ENCODE measurements around the gene GALNT10. TPM values are rescaled to one million over a fixed set of nuclear protein-coding genes. Genes with fewer than 3 reads are reported as not detected.

GALNT10 gene
- total RNA-seq, 1 experiment from 2014 or later = 27.8 TPM

DNA sequence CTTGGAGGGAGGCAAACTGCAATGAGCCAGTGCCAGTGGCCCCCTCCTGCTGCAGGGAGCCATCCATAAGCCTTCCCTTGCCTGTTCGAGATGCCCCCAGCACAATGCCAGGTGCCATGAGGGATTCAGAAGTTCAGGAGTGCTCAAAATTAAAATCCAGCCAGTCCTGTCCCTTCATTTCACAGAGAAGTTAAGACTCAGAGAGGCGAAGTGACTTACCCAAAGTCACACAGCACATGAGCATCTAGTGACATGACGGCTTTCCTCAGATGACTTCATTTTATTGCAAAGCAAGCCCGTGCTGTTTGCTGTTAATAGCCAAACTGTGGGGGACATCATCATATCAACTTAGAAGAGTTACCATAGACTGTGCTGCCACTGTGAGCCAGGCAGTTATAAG, 185.9 kb downstream of the GALNT10 start:
- Histone ChIP-seq H3K79me2 (ENCODE audit: insufficient read depth, low read length) (no peaks in the 10 kb centered on the region), H2AFZ (ENCODE audit: low read depth, low read length, poor library complexity, severe bottlenecking) (no peak overlapping the region), H3K36me3 (ENCODE audit: control insufficient read depth in 1 of 2, insufficient read depth in 2 of 2, low read length in 2 of 2) (no peaks in the 10 kb centered on the region), H3K9ac (ENCODE audit: low read length) (no peak overlapping the region), H3K27me3 (ENCODE audit: insufficient read depth, low read length) (no peaks in the 10 kb centered on the region), H3K4me3 (replicated peaks in 1 of 2; ENCODE audit: low read depth in 1 of 2, low read length in 2 of 2) (no peak overlapping the region), H4K20me1 (ENCODE audit: insufficient read depth) (no peaks in the 10 kb centered on the region), H3K9me3 (ENCODE audit: control insufficient read depth in 1 of 2, insufficient read depth in 1 of 2, low read depth in 1 of 2, low read length in 2 of 2) (no peaks in the 10 kb centered on the region), H3K4me1 (ENCODE audit: control insufficient read depth in 1 of 2, insufficient read depth in 2 of 2, low read length in 2 of 2) (peaks cover 0 to 3% of the 10 kb centered on the region in 2 experiments; a peak in 1 of 4 replicates), H3K9me2 (ENCODE audit: insufficient read depth) (no peaks in the 10 kb centered on the region), H3K4me2 (ENCODE audit: low read length) (no peak overlapping the region), H3K27ac (ENCODE audit: low read depth, low read length) (no peak overlapping the region)
- ChIA-PET RAD21 (ENCODE audit: low non-redundant PET in 1 of 2, low total read pairs in 2 of 2, uncharacterized antibody in 2 of 2, unreplicated experiment in 2 of 2) (no interaction called here), CTCF (no interaction called here), POLR2A (no interaction called here)
- no peak for TF ChIP-seq POLR2AphosphoS5 (IDR thresholded peaks at IDR 0.05; ENCODE audit: low read depth, low read length)
- TF ChIP-seq EGR1 (IDR thresholded peaks at IDR 0.05; ENCODE audit: low read depth) = no peak
- no peak for TF ChIP-seq EZH2 (IDR thresholded peaks at IDR 0.05)
- no peak for TF ChIP-seq ZNF274 (IDR thresholded peaks at IDR 0.05; ENCODE audit: low read depth, low read length)
- TF ChIP-seq YY1 (IDR thresholded peaks at IDR 0.05; ENCODE audit: extremely low read depth, insufficient replicate concordance, low read depth, low read length) = no peak
- no peak for TF ChIP-seq FOSL1 (IDR thresholded peaks at IDR 0.05; ENCODE audit: low read depth)
- TF ChIP-seq JUND (IDR thresholded peaks at IDR 0.05) = no peak
- TF ChIP-seq, protein P1, sequence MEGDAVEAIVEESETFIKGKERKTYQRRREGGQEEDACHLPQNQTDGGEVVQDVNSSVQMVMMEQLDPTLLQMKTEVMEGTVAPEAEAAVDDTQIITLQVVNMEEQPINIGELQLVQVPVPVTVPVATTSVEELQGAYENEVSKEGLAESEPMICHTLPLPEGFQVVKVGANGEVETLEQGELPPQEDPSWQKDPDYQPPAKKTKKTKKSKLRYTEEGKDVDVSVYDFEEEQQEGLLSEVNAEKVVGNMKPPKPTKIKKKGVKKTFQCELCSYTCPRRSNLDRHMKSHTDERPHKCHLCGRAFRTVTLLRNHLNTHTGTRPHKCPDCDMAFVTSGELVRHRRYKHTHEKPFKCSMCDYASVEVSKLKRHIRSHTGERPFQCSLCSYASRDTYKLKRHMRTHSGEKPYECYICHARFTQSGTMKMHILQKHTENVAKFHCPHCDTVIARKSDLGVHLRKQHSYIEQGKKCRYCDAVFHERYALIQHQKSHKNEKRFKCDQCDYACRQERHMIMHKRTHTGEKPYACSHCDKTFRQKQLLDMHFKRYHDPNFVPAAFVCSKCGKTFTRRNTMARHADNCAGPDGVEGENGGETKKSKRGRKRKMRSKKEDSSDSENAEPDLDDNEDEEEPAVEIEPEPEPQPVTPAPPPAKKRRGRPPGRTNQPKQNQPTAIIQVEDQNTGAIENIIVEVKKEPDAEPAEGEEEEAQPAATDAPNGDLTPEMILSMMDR (IDR thresholded peaks at IDR 0.05 in 2 of 3, conservative IDR thresholded peaks at IDR 0.05 in 1 of 3; ENCODE audit: borderline replicate concordance in 1 of 3, insufficient read depth in 1 of 3, low read depth in 2 of 3, low read length in 2 of 3) = no peak
- TF ChIP-seq, protein P2, sequence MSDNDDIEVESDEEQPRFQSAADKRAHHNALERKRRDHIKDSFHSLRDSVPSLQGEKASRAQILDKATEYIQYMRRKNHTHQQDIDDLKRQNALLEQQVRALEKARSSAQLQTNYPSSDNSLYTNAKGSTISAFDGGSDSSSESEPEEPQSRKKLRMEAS (IDR thresholded peaks at IDR 0.05) = no peak
- no peak for TF ChIP-seq RAD21 (IDR thresholded peaks at IDR 0.05; ENCODE audit: low read depth)
- TF ChIP-seq, protein P3, sequence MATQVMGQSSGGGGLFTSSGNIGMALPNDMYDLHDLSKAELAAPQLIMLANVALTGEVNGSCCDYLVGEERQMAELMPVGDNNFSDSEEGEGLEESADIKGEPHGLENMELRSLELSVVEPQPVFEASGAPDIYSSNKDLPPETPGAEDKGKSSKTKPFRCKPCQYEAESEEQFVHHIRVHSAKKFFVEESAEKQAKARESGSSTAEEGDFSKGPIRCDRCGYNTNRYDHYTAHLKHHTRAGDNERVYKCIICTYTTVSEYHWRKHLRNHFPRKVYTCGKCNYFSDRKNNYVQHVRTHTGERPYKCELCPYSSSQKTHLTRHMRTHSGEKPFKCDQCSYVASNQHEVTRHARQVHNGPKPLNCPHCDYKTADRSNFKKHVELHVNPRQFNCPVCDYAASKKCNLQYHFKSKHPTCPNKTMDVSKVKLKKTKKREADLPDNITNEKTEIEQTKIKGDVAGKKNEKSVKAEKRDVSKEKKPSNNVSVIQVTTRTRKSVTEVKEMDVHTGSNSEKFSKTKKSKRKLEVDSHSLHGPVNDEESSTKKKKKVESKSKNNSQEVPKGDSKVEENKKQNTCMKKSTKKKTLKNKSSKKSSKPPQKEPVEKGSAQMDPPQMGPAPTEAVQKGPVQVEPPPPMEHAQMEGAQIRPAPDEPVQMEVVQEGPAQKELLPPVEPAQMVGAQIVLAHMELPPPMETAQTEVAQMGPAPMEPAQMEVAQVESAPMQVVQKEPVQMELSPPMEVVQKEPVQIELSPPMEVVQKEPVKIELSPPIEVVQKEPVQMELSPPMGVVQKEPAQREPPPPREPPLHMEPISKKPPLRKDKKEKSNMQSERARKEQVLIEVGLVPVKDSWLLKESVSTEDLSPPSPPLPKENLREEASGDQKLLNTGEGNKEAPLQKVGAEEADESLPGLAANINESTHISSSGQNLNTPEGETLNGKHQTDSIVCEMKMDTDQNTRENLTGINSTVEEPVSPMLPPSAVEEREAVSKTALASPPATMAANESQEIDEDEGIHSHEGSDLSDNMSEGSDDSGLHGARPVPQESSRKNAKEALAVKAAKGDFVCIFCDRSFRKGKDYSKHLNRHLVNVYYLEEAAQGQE (IDR thresholded peaks at IDR 0.05; ENCODE audit: low read depth) = no peak
- intact Hi-C loops (cut with micrococcal nuclease) = no loop called here
- BruUV-seq (replicated peaks) = no TSS peak
- DNase-seq (ENCODE audit: low read depth, low spot score) (no peak), ATAC-seq (no peak)

Measured in HCT116 (cell line).